Stomach smooth muscle (tissue), 2 donors: ENCODE results near the gene PMEPA1.
"Not testable (repeated sequence)": the region's sequence is repeated elsewhere in the genome, so short reads cannot be mapped to it uniquely, and the experiment has no call there.

Experiments
- H3K27ac ChIP-seq: one replicate; pipeline ENCODE4 v1.7.0; 2013; ENCODE audit warnings: mild to moderate bottlenecking, low read length, inconsistent platforms
- H3K27me3 ChIP-seq, 2 donors: one replicate each; pipeline ENCODE4 v1.7.0; 2013; ENCODE audit warnings: low read length in 2 of 2; ENCODE audit not compliant: insufficient read depth in 2 of 2, control insufficient read depth in 1 of 2
- H3K36me3 ChIP-seq, 2 donors: one replicate each; pipeline ENCODE4 v1.7.0; 2013; ENCODE audit warnings: low read length in 2 of 2; ENCODE audit not compliant: control insufficient read depth in 2 of 2, insufficient read depth in 2 of 2
- H3K4me1 ChIP-seq: one replicate; pipeline ENCODE4 v1.7.0; 2013; ENCODE audit warnings: low read length; ENCODE audit not compliant: control insufficient read depth, insufficient read depth
- H3K4me3 ChIP-seq, 2 donors: one replicate each; pipeline ENCODE4 v1.7.0; 2013; ENCODE audit warnings: low read length in 2 of 2
- H3K9ac ChIP-seq, 2 donors: one replicate each; pipeline ENCODE4 v1.7.0; 2013; ENCODE audit warnings: low read length in 2 of 2, mild to moderate bottlenecking in 1 of 2
- H3K9me3 ChIP-seq, 2 donors: one replicate each; pipeline ENCODE4 v1.7.0; 2013; ENCODE audit warnings: low read length in 2 of 2; ENCODE audit not compliant: control insufficient read depth in 2 of 2
- donor health status: healthy.
- donor health status: Pancreatic carcinoma.

The PMEPA1 gene

DNA sequence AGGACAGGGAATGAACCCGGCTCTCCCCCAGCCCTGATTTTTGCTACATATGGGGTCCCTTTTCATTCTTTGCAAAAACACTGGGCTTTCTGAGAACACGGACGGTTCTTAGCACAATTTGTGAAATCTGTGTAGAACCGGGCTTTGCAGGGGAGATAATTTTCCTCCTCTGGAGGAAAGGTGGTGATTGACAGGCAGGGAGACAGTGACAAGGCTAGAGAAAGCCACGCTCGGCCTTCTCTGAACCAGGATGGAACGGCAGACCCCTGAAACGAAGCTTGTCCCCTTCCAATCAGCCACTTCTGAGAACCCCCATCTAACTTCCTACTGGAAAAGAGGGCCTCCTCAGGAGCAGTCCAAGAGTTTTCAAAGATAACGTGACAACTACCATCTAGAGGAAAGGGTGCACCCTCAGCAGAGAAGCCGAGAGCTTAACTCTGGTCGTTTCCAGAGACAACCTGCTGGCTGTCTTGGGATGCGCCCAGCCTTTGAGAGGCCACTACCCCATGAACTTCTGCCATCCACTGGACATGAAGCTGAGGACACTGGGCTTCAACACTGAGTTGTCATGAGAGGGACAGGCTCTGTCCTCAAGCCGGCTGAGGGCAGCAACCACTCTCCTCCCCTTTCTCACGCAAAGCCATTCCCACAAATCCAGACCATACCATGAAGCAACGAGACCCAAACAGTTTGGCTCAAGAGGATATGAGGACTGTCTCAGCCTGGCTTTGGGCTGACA lies 60.8 kb downstream of the PMEPA1 start:
- no peaks in the 10 kb centered on the region for H3K4me1 ChIP-seq
- no peak overlapping the region for H3K9ac ChIP-seq
- no peaks in the 10 kb centered on the region for H3K9me3 ChIP-seq
- no peak overlapping the region for H3K27ac ChIP-seq
- peaks cover 0 to 8% of the 10 kb centered on the region in 2 donors for H3K36me3 ChIP-seq
- no peaks in the 10 kb centered on the region for H3K27me3 ChIP-seq
- H3K4me3 ChIP-seq, result no peak overlapping the region

DNA sequence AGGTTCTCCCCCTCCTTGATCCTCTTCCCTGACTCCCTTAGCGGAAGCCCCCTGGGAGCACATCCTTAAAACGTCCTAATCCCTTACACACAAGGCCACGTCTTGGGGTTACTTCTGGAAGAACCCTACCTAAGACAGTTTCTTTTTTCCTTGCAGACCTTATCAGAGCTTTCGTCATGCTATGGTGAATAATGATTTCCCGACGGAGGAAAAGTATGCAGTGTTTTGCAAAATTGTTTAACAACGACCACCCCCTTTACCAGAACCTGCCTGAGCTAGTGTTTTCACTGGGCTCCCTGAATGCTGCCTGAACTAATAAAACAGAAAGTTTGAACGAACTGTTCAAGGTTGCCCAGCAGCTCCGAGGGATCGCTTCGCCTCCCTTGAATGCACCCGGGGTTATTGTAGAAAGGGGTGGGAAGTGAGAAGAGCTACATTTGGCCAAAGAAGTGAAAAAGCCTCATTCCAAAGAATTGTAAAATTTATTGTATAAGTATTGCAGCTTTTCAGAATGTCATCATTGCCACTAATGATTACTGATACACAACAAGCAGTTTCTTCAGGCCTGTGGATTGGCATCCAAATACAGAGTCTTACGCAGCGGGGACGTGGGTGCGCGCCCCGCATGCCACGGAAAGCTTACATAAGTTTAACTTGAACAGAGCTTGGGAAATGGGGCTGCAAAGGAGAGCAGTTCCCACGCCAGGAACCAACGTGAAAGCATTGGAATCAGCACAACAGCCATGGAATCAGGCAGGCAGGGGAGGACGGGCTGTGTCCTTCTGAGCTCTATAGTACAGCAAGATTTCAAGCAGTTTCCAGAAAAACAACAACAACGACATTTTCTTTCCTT lies 61.7 kb downstream of the PMEPA1 start:
- H3K4me3 ChIP-seq, result no peak overlapping the region
- H3K27me3 ChIP-seq, result no peaks in the 10 kb centered on the region
- peaks cover 0 to 8% of the 10 kb centered on the region in 2 donors for H3K36me3 ChIP-seq
- H3K4me1 ChIP-seq, result no peaks in the 10 kb centered on the region
- no peak overlapping the region for H3K27ac ChIP-seq
- no peaks in the 10 kb centered on the region for H3K9me3 ChIP-seq
- no peak overlapping the region for H3K9ac ChIP-seq

DNA sequence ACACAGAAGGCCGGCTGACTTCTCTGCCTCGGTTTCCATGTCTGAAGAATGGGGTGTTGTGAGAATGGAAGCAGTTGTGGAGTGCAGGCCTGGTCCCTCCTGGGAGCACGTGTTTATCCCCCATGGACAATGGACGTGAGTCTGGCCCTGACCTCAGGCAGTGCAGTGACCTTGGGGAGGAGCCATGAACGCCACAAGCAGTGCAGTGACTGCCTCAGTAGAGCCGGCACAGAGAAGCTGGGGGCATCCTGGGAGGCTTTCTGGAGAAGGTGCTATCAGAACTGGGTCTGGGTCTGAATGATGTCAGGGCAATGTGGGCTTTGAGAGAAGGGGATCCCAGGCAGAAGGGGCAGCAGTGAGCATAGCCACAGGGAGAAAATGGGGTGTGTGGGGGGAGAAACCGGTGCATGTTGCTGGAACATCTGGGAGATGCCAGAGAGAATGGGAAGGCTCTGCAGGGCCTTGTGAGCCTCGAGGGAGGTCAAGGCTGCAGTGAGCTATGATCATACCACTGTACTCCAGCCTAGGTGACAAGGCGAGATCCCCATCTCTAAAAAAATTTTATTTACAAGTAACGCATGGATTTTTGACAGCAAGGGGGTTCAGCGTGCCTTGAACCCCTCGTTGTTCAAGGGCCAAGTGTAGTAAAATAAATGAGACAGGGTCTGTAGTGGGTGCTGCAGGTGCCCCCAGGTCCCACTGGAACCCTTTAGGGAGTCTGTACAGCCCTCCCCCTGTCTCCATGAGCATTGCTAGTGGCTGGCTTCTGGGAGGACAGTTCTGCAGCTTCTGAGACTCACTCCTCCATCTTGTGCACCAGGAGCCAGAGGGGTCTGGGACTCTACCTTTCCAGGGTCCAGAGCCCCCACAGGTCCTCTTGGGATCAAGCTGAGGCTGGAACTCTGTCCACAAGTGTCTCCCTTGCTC lies 62.5 kb downstream of the PMEPA1 start:
- Histone ChIP-seq H3K27ac (no peak overlapping the region), H3K36me3 (peaks cover 0 to 8% of the 10 kb centered on the region in 2 donors), H3K4me1 (no peaks in the 10 kb centered on the region), H3K9ac (no peak overlapping the region), H3K4me3 (no peak overlapping the region), H3K27me3 (no peaks in the 10 kb centered on the region), H3K9me3 (no peaks in the 10 kb centered on the region)

DNA sequence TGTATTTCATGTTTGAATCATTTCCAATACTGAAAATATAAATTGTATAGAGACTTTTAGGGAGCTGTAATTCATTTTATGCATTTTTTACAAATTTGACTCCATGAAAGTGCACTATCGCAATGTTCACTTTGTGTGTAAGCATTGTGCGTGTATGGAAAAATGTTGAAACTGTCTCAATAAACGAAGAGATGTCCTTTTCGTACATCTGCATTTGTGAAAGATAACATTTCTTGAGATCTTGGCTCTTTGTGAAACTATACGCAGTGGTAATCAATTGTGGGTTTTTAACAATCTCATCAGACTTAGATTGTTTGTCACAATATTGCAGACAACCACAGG lies 70.9 kb downstream of the PMEPA1 start:
- Histone ChIP-seq H3K9me3 (no peaks in the 10 kb centered on the region), H3K36me3 (no peaks in the 10 kb centered on the region), H3K4me1 (no peaks in the 10 kb centered on the region), H3K27ac (no peak overlapping the region), H3K27me3 (peaks cover 0 to 2% of the 10 kb centered on the region in 2 donors), H3K9ac (no peak overlapping the region), H3K4me3 (no peak overlapping the region)

DNA sequence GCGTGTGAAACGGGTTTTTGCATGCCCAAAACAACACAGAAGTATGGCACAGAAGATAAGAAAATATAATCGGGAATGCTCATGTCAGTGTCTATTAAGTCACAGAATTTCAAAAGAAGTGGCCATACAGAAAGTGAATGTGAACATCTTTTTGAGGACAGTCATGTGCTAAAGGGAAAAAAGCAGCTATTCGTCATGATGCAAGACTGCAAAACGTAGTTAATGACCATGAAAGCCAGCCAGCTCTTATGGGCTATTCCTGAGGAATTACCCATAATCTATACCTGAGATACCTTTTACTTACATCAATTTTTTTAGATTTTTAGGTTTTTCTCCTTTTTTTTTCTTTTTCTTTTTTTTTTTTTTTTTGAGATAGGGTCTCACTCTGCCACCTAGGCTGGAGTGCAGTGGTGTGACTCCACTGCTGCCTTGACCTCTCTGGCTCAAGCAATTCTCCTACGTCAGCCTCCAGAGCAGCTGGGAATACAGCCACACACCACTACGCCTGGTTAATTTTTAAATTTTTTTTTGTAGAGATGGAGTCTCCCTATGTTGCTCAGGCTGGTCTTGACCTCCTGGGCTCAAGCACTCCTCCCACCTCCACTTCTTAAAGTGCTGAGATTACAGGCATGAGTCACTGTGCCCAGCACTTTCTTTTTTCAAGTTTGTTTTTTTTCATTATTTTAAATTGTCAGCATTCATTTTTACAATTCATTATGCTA lies 71.5 kb downstream of the PMEPA1 start:
- Histone ChIP-seq H3K4me1 (no peaks in the 10 kb centered on the region), H3K4me3 (no peak overlapping the region), H3K36me3 (no peaks in the 10 kb centered on the region), H3K9ac (no peak overlapping the region), H3K27ac (no peak overlapping the region), H3K27me3 (peaks cover 0 to 2% of the 10 kb centered on the region in 2 donors), H3K9me3 (no peaks in the 10 kb centered on the region)

DNA sequence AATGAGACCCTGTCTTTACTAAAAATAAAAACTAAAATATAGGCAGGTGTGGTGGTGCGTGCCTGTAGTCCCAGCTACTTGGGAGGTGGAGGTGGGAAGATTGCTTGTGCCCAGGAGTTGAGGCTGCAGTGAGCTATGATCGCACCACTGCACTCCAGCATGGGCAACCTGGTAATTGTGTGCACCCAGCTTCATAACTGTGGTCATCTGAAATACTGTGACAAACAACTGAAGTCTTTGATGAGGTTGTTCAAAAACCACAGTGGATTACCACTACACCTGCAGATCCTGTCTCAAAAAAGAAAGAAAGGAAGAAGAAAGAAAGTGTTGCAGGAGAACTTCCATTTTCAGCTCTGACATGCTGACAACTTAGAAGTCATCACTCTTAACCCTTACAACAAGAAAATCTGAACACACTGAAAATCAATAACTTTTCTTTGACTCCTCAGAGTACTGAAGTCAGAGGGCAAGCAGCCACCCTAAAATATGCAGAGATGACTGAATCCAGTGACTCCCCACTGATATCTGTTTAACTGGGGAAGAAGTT lies 75.8 kb downstream of the PMEPA1 start:
- no peak overlapping the region for H3K27ac ChIP-seq
- no peak overlapping the region for H3K9ac ChIP-seq
- no peaks in the 10 kb centered on the region for H3K36me3 ChIP-seq
- no peak overlapping the region for H3K4me3 ChIP-seq
- no peaks in the 10 kb centered on the region for H3K9me3 ChIP-seq
- peaks cover 3 to 4% of the 10 kb centered on the region in 2 donors for H3K27me3 ChIP-seq
- no peaks in the 10 kb centered on the region for H3K4me1 ChIP-seq

DNA sequence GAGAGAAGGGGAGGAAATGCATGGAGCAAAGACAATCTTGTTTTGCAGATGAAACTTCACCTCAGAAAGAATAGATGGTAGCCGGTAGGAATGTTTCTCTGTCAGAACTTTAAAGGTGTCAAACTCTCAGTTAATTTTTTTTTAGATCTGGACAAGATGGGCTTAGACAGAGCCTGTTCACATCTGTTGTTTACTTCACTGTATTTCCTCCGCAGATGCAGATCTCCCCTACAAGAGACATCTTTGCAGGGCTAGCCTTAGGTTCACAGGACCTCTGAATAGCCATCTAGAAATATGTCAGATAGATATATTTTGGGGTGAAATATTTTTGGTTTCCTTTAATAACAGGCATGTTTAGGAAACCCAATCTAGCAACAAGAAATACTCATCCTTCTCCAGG lies 77.5 kb downstream of the PMEPA1 start:
- peaks cover 3 to 4% of the 10 kb centered on the region in 2 donors for H3K27me3 ChIP-seq

DNA sequence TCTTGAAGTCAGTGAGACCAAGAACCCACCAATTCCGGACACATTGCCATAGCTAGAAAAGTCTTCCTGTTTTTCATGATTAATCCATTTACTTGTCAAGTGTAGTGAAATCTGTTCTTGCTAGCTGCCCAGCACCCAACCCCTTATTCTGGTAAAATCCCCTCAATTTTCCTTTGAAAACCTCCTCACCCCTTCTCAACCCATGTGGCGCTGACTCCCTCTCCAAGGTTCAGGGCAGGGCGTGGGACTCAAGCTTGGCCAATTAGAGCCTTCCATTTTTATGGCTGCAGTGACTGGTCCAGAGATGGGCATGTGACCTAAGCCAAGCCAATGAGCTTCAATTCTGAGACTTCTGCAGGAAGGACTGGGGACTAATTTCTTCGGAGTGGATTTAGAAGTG lies 79.8 kb downstream of the PMEPA1 start:
- Histone ChIP-seq H3K4me3 (no peak overlapping the region), H3K4me1 (peaks cover 13% of the 10 kb centered on the region), H3K27ac (no peak overlapping the region), H3K36me3 (no peaks in the 10 kb centered on the region), H3K9me3 (peaks cover 2 to 3% of the 10 kb centered on the region in 2 donors), H3K27me3 (peaks cover 3 to 4% of the 10 kb centered on the region in 2 donors), H3K9ac (no peak overlapping the region)

More for the DNA sequence above, 77.5 kb downstream of the PMEPA1 start:
- Histone ChIP-seq H3K36me3 (no peaks in the 10 kb centered on the region), H3K4me1 (peaks cover 10% of the 10 kb centered on the region), H3K27ac (no peak overlapping the region), H3K9me3 (no peaks in the 10 kb centered on the region), H3K4me3 (no peak overlapping the region), H3K9ac (no peak overlapping the region)

DNA sequence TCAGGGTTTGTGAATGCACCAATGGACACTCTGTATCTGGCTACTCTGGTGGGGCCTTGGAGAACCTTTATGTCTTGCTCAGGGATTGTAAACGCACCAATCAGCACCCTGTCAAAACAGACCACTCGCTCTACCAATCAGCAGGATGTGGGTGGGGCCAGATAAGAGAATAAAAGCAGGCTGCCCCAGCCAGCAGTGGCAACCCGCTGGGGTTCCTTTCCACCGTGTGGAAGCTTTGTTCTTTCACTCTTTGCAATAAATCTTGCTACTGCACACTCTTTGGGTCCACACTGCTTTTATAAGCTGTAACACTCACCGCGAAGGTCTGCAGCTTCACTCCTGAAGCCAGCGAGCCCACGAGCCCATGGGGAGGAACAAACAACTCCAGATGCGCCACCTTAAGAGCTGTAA lies 80.3 kb downstream of the PMEPA1 start:
- not testable (repeated sequence) for H3K9me3 ChIP-seq, H3K27me3 ChIP-seq, H3K9ac ChIP-seq, H3K36me3 ChIP-seq, H3K27ac ChIP-seq, H3K4me3 ChIP-seq
- peaks cover 13% of the 10 kb centered on the region for H3K4me1 ChIP-seq

DNA sequence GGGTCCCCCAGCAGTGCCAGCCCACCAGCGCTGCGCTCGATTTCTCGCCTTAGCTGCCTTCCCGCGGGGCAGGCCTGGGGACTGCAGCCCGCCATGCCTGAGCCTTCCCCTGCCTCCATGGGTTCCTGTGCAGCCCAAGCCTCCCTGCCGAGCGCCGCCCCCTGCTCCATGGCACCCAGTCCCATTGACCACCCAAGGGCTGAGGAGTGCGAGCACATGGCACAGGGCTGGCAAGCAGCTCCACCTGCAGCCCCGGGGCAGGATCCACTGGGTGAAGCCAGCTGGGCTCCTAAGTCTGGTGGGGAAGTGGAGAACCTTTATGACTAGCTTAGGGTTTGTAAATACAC lies 80.9 kb downstream of the PMEPA1 start:
- not testable (repeated sequence) for H3K27ac ChIP-seq, H3K9ac ChIP-seq, H3K36me3 ChIP-seq, H3K27me3 ChIP-seq, H3K9me3 ChIP-seq, H3K4me3 ChIP-seq
- H3K4me1 ChIP-seq, result peaks cover 13% of the 10 kb centered on the region
